CD14-positive monocyte (primary cell): Measurements from ENCODE around the gene SPRED3. TPM values are rescaled to one million over a fixed set of nuclear protein-coding genes. Genes with fewer than 3 reads are reported as not detected.
A peak's percentile ranks its signal among the peaks of the same experiment; 100 is the strongest.

ENCODE experiments used
- DNase-seq, 3 donors: peaks; one replicate each; pipeline ENCODE4 v3.0.0-alpha.2; 2011 to 2022
- H2AFZ ChIP-seq: 2 replicates; pipeline ENCODE4 v1.6.0; 2012; ENCODE audit warnings: mild to moderate bottlenecking, low read depth, low read length, inconsistent platforms; ENCODE audit not compliant: insufficient read depth, poor library complexity, severe bottlenecking
- H3K27ac ChIP-seq, 2 donors: 1 replicate in 1 of 2; 2 replicates in 1 of 2; pipeline ENCODE4 v1.5.1; 2012 to 2013; ENCODE audit warnings: low read length in 2 of 2, control low read depth in 1 of 2, inconsistent platforms in 1 of 2, low read depth in 1 of 2, mild to moderate bottlenecking in 1 of 2
- H3K27me3 ChIP-seq, 2 donors: one replicate each; pipeline versions ENCODE4 v1.6.0 to v1.6.1; 2011 to 2013; ENCODE audit warnings: low read length in 2 of 2; ENCODE audit not compliant: control insufficient read depth in 2 of 2, insufficient read depth in 2 of 2
- H3K36me3 ChIP-seq, 2 donors: replicated peaks in 1 of 2; 1 replicate in 1 of 2; 2 replicates in 1 of 2; pipeline versions ENCODE4 v1.5.1 to v1.6.1; 2012 to 2013; ENCODE audit warnings: low read length in 2 of 2, control low read depth in 1 of 2, inconsistent platforms in 1 of 2, mild to moderate bottlenecking in 1 of 2; ENCODE audit not compliant: insufficient read depth in 2 of 2, control insufficient read depth in 1 of 2
- H3K4me1 ChIP-seq, 2 donors: 1 replicate in 1 of 2; 2 replicates in 1 of 2; pipeline versions ENCODE4 v1.5.1 to v1.6.1; 2012 to 2013; ENCODE audit warnings: low read length in 2 of 2, control low read depth in 1 of 2, inconsistent platforms in 1 of 2, mild to moderate bottlenecking in 1 of 2, moderate library complexity in 1 of 2; ENCODE audit not compliant: insufficient read depth in 2 of 2, control insufficient read depth in 1 of 2
- H3K4me2 ChIP-seq: replicated peaks from 2 replicates; pipeline ENCODE3; 2012; ENCODE audit warnings: low read length, moderate library complexity, mild to moderate bottlenecking; ENCODE audit not compliant: poor library complexity, severe bottlenecking; ENCODE audit errors: extremely low read depth
- H3K4me3 ChIP-seq, 3 experiments: fragments of 200-600 bp in 1 of 3; sonication (generic) in 1 of 3; replicated peaks in 1 of 3; 1 replicate in 2 of 3; 2 replicates in 1 of 3; pipeline ENCODE4 v1.5.1; 2011 to 2013; ENCODE audit warnings: low read length in 3 of 3, mild to moderate bottlenecking in 3 of 3, control low read depth in 2 of 3, low read depth in 2 of 3, inconsistent platforms in 1 of 3, moderate library complexity in 1 of 3
- H3K79me2 ChIP-seq: 2 replicates; pipeline ENCODE4 v1.6.0; 2012; ENCODE audit warnings: mild to moderate bottlenecking, control low read depth, inconsistent platforms, low read length, moderate library complexity; ENCODE audit not compliant: insufficient read depth
- H3K9ac ChIP-seq: 2 replicates; pipeline ENCODE4 v1.6.0; 2017; ENCODE audit warnings: low read length, mild to moderate bottlenecking; ENCODE audit not compliant: insufficient read depth, poor library complexity, severe bottlenecking
- H3K9me3 ChIP-seq, 2 donors: replicated peaks in 1 of 2; 1 replicate in 1 of 2; 2 replicates in 1 of 2; pipeline versions ENCODE4 v1.5.1 to v1.6.1; 2012 to 2013; ENCODE audit warnings: low read length in 2 of 2, control low read depth in 1 of 2; ENCODE audit not compliant: control insufficient read depth in 1 of 2, insufficient read depth in 1 of 2
- H4K20me1 ChIP-seq: 2 replicates; pipeline ENCODE4 v1.6.0; 2012; ENCODE audit warnings: mild to moderate bottlenecking, low read length, control low read depth, moderate library complexity; ENCODE audit not compliant: insufficient read depth
- H3K27ac Mint-ChIP-seq, 7 donors: one replicate each; pipeline ENCODE4 v1.8.0; 2020; ENCODE audit warnings: mild to moderate bottlenecking in 7 of 7, mixed read lengths in 7 of 7, moderate library complexity in 6 of 7, inconsistent platforms in 2 of 7
- H3K27me3 Mint-ChIP-seq, 3 donors: one replicate each; pipeline ENCODE4 v1.8.0; 2021 to 2022; ENCODE audit warnings: low read depth in 3 of 3, mild to moderate bottlenecking in 3 of 3, mixed read lengths in 3 of 3, moderate library complexity in 3 of 3, inconsistent platforms in 1 of 3
- H3K36me3 Mint-ChIP-seq, 2 donors: one replicate each; pipeline ENCODE4 v1.8.0; 2020; ENCODE audit warnings: mixed read lengths in 2 of 2, inconsistent platforms in 1 of 2, mild to moderate bottlenecking in 1 of 2
- H3K4me1 Mint-ChIP-seq: one replicate; pipeline ENCODE4 v1.8.0; 2020; ENCODE audit warnings: mild to moderate bottlenecking, mixed read lengths
- H3K4me3 Mint-ChIP-seq, 2 donors: one replicate each; pipeline ENCODE4 v1.8.0; 2020; ENCODE audit warnings: mild to moderate bottlenecking in 2 of 2, mixed read lengths in 2 of 2, moderate library complexity in 1 of 2
- H3K9me3 Mint-ChIP-seq, 7 donors: one replicate each; pipeline ENCODE4 v1.8.0; 2020 to 2022; ENCODE audit warnings: mixed read lengths in 7 of 7, mild to moderate bottlenecking in 6 of 7, moderate library complexity in 6 of 7, inconsistent platforms in 2 of 7
- CTCF ChIP-seq: fragments of 200-600 bp; IDR thresholded peaks from one replicate; pipeline ENCODE4 v1.8.0; 2022; ENCODE audit warnings: antibody characterized with exemption, mild to moderate bottlenecking
- WGBS: methylation state at CpG from one replicate; pipeline ENCODE4 v1.1.5; 2013; ENCODE audit warnings: missing lambda C conversion rate; ENCODE audit not compliant: insufficient coverage; 5-methylcytosine and 5-hydroxymethylcytosine counted together
- intact Hi-C, 2 donors: fragments of 100-400 bp; cut with micrococcal nuclease; formaldehyde crosslinking; loops; one replicate each; pipeline versions ENCODE4 v1.15.0 to v1.15.1; 2023
- polyA plus RNA-seq, 3 donors: library from polyadenylated mRNA; depleted of rRNA in 1 of 3; unstranded in 2 of 3; stranded (reverse) in 1 of 3; fragments of 300-500 nt in 2 of 3; fragments of >200 nt in 1 of 3; fragmentation: Illumina TruSeq in 2 of 3; gene quantifications; 1 replicate in 2 of 3; 2 replicates in 1 of 3; pipeline ENCODE4 v1.2.3, GENCODE V29; 2012 to 2021

Gene SPRED3
- polyA plus RNA-seq, 3 donors, result 0.33 TPM; not detected in 2

DNA sequence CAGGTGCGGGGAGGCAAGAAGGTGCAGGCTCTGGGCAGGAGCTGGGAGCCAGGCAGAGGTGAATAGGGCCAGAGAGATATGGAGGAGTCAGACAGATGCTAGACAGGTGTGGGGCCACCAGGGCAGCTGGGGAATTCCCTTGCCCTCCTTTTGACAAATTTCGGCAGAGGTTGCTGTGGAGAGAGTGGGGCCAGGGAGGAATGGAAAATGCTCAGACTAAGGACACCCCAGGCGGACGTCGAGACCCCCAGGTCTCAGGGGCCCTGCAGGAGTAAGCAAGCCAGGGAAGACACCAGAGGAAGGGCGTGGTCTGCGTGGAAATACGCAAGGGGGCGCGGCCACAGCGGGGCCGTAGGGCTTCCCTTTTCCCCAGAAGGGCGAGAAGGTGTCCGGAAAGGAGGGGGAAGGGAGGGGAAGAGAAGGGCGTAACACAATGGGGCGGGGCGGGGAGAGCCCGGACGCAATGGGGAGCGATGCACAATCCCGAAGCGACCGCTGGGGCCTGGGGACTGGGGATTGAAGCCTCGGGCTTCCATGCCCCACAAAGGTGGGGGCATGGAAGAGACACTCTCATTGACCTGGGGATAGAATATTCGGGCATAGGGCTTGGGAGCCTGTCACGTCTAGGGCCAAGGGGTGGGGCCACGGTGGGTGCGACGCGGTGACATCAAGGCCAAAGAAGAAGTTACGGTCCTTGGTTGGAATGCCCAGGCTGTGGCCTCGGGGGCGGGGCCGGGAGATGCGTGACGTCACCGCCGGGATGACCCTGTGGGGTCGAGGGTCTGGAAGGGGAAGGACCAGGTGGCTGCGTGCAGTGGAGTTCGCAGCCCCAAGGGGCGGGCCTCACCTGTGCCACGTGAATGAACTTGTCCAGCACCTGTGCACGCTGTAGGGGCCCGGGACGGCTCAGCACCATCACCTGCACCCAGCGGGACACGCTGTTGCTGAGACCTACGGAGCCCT lies 29.3 kb downstream of the SPRED3 start:
- Mint-ChIP-seq H3K4me1 (peaks cover 28% of the 10 kb centered on the region), H3K4me3 (peak overlapping the region; percentile 86 to 96), H3K27ac (peak overlapping the region; percentile 93 to 99 (median 99)), H3K27me3 (peaks cover 0 to 2% (median 0%) of the 10 kb centered on the region in 3 donors), H3K9me3 (peaks cover 0 to 2% (median 0%) of the 10 kb centered on the region in 7 donors), H3K36me3 (peaks cover 55 to 74% of the 10 kb centered on the region in 2 donors)
- no peak for TF ChIP-seq CTCF
- peak overlapping the region; percentile 86 to 92 for H3K27ac ChIP-seq
- 19% methylated on average over 40 of the region's 49 CpGs for WGBS
- peak overlapping the region; percentile 26 to 83 (median 56) for H3K4me3 ChIP-seq
- H3K4me1 ChIP-seq, result peaks cover 16 to 23% of the 10 kb centered on the region in 2 donors
- H3K36me3 ChIP-seq, result peaks cover 56 to 80% of the 10 kb centered on the region in 2 donors
- intact Hi-C loops, result loop anchor here in 1 of 2 donors (5.0 kb wide), 1 partner anchor 199 kb away; the partner anchor contains the start of genes EIF3K and MAP4K1
- peak; percentile 91 to 94 (median 93) for DNase-seq
- H2AFZ ChIP-seq, result peak overlapping the region; percentile 77
- no peaks in the 10 kb centered on the region for H3K27me3 ChIP-seq
- peak overlapping the region; percentile 84 for H3K4me2 ChIP-seq
- H3K79me2 ChIP-seq, result peaks cover 15% of the 10 kb centered on the region
- H3K9me3 ChIP-seq, result no peaks in the 10 kb centered on the region
- H4K20me1 ChIP-seq, result peaks cover 17% of the 10 kb centered on the region
- peak overlapping the region; percentile 53 for H3K9ac ChIP-seq

DNA sequence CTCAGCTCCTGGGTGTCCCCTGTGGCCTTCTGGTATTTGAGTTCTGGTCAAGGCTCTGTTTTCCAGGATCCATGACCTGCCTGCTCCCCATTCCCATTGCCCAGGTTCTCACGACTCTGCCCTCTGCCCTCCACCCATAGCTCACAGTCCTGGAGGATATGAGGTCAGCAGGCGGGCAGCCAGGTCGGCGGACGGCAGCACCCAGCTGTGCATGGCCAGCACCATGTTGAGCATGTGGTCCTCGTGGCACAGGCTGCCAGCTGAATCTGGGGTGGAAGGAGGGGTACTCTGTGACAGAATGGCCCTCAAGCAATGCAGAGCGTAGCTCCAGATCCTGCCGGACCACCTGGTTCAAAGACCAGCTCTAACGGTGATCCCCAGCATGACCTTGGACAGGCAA lies 32.4 kb downstream of the SPRED3 start:
- Mint-ChIP-seq H3K4me1 (peaks cover 47% of the 10 kb centered on the region), H3K27me3 (no peaks in the 10 kb centered on the region), H3K36me3 (peaks cover 43 to 56% of the 10 kb centered on the region in 2 donors), H3K4me3 (no peak overlapping the region), H3K9me3 (peaks cover 0 to 2% (median 0%) of the 10 kb centered on the region in 7 donors), H3K27ac (peak overlapping the region in 4 of 7 donors; percentile 25 to 93 (median 62))
- peaks cover 40 to 51% of the 10 kb centered on the region in 2 donors for H3K4me1 ChIP-seq
- peaks cover 35 to 53% of the 10 kb centered on the region in 2 donors for H3K36me3 ChIP-seq
- no peak for TF ChIP-seq CTCF
- intact Hi-C loops, result no loop called here
- H3K9me3 ChIP-seq, result no peaks in the 10 kb centered on the region
- H3K27ac ChIP-seq, result peak overlapping the region in 1 of 2 donors; percentile 56
- no peak overlapping the region for H2AFZ ChIP-seq
- no peak overlapping the region for H3K4me3 ChIP-seq
- H3K79me2 ChIP-seq, result peaks cover 46% of the 10 kb centered on the region
- no peaks in the 10 kb centered on the region for H3K27me3 ChIP-seq
- WGBS, result 96% methylated on average over 7 of the region's 9 CpGs
- H4K20me1 ChIP-seq, result peaks cover 13% of the 10 kb centered on the region
- no peak overlapping the region for H3K9ac ChIP-seq
- no peak overlapping the region for H3K4me2 ChIP-seq
- no peak for DNase-seq
